Measurements from ENCODE around the gene ALKBH8.
"Not testable (repeated sequence)": the region's sequence is repeated elsewhere in the genome, so short reads cannot be mapped to it uniquely, and the experiment has no call there.

ALKBH8 gene

DNA sequence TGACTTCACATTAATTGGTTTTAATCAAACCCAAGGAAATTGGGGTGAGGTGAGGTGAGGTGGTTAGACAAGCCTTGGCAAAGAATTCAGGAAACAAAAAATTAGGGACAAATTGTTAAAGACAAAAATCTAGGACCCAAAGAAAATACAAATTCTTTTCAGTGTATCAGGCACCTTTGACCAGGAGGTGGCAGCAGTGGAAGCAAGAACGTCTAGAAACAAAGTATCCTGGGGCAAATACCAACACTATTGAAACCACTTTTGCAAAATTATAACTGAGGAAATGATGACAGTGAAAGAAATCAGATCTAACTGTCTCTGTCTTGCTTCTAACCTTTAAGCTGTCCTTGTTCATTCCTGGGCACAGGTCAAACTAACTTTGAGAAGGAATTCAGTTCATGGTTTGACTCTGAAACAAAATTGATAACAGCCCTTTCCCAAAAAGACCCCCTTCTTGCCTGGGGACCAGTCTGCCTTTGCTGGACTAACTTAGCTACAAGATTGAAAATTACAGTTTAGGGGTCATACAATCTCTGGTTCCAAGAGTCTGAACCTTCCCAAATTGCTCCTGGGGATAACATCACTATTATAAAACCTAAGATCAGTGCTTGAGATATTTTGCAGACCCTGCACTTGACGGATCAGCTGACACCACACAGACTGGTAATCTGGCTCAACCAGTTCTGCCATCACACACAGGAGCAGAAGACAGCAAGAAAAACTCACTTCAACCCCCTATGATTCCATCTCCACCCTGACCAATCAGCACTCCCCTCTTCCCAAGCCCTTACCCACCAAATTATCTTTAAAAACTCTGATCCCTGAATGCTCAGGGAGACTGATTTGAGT is 11.2 kb upstream of the ALKBH8 start:
- peak; percentile 50 for DNase-seq

DNA sequence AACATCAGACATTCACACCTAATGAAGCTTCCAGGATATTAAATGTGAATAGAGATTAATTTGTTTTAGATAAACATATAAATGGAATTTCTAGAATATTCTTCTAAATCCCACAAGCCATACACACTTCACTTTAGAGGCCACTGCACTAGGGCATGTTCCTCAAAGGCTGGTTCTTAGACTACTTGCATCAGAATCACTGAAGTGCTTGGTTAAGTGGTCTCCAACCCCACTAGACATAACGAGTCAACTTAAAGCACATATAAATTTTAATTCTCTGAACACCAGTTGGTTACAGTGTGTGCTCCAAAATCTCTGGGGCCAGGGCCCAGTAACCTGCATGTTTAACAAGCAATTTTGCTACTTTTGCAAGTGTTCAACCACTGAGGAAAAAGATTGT is 7.9 kb upstream of the ALKBH8 start:
- DNase-seq = no peak

DNA sequence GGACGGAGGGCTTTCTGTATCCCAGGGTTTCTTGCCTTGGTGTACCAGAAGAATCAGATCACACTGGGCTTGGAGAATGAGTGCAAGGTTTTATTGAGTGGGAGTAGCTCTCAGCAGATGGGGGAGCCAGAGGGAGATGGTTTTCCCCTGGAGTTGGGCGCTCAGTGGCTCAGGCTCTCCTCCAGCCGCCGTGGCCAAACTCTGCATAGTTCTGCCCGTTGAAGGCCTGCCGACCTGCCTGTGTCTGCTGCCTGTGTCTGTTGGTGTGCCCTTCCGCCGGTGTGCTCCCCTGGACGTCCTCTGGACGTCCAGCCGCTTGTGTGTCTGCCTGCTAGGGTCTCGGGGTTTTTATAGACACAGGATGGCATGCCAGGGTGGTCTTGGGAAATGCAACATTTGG is 4.5 kb upstream of the ALKBH8 start:
- DNase-seq = no peak

DNA sequence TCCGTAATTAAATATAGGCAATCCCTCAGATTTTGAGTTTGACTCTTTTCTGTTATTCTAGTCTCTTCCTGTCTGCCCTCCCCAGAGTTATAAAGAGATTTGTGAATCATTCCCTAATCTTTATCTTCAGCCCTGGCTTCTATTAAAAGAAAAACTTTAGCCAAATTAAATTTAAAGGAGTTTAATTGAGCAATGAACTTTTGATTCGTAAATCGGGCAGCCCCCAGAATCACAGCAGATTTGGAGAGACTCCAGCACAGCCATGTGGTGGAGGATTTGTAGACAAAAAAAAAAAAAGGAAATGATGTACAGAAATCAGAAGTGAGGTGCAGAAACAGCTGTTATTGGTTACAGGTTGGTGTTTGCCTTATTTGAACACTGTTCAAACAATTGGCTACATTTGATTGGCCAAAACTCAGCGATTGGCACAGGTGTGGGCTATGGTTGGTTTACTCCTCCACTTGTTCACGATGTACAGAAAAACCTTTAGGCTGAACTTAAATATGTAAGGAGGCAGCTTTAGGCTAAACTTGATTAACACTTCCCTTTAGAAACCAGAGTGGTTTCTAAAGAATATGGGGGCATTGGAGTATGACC is 2.3 kb upstream of the ALKBH8 start:
- no peak for DNase-seq

DNA sequence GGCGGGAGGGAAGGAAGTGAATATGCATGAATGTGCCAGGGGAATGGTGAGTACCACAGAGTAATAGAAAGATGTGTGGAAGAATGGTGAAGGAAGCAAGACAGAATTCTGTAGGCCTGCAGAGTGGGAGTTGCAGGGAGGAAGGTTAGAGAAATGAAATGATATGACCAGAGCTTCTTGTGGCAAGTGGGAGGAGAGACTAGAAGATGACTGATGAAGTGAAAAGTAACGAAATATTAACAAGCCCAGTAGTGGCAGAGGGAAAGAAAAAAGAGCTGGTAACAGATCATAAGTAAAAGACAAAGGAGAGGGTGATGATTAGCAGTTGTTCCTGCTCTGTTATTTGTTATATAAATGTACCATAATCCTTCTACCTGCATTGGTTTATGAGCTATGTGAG is 1.0 kb upstream of the ALKBH8 start:
- no peak for DNase-seq

DNA sequence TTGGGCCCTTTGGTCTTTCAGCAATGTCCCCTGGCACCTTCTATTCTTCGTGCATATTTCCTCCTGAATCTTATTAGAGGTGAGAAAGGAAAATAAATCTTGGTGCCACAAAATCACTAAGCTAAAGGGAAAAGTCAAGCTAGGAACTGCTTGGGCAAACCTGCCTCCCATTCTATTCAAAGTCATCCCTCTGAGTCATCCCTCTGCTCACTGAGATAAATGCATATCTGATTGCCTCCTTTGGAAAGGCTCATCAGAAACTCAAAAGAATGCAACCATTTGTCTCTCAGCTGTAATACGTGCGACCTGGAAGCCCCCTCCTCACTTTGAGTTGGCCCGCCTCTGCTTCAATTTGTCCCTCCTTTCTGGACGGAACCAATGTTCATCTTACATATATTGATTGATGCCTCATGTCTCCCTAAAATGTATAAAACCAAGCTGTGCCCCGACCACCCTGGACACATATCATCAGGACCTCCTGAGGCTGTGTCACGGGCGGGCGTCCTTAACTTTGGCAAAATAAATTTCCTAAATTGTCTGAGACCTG is 493 bp upstream of the ALKBH8 start:
- DNase-seq = not testable (repeated sequence)

DNA sequence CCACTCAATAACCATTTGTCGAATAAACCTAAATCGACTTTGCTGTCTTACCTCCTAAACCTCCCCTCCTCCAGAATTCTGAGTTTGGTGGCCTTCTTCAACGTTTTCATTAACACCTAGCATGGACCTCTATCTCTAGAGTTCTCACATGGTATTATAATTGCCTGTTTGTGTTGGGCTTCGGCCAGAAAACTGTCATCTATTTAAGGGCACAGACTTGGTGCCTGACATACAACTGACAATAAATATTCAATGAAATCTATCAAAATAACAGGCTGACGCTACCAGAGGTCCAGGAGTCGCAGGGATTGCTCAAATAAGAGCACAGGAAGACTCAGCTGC is 687 bp downstream of the ALKBH8 start:
- DNase-seq = no peak

DNA sequence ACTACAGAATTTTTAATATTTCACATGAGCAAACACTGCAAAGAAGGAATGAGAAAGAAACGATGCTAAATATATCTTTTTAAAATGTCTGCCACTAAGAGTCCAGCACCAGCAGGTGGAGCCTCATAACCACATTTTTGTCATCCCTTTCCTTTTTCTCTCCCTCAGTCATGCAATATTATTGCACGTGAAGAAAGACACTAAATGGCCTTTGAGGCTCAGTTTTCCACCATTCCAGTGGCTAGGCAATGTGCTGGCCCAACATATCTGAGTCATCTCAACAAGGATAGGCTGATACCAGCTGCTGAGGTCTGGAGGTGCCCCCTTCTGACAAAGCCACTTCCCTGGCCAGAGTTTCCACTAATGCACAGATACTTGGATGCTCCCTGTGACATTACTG is 1.8 kb downstream of the ALKBH8 start:
- DNase-seq = peak; percentile 68

DNA sequence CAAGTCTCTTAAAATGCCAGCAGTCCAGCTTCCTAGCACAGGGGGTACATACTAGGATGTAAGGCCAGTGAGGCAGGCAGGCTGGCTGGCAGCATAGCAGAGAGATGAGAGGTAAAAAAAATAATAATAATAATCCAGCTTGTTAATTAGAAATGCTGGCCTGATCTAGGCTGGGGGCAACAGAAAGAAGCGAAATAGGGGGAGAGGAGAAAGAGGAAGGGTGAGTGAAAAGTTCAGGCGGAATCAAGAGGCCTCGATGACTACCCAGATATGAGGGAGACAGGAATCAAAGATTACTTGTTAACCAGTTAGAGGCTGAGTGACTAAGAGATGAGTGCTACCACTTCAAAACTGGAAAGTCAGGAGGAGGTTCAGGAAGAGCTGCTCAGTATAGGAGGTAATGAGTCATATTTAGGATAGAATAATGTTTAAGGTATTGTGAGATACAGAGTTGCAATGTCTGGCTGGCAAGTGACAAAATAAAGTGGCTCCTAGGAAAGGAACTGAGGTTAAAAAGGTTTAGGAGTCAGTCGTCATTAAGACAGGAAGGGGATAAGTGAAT is 2.8 kb downstream of the ALKBH8 start:
- peak; percentile 88 for DNase-seq

DNA sequence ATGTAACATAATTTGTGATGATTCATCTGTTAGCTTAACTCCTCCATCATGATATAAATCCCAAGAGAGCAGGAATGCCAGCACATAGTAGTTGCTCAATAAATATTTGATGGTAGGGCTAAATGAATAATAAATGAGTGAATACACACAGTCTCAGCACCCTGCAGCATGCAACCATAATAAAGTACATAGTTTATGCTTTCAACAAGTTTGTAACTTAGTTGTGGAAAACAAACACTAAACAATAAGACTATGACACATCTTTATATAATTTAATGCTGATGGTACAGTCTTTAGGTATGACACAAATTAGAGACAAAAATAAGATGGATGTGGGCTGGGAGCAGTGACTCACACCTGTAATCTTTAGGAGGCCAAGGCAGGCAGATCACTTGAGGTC is 3.8 kb downstream of the ALKBH8 start:
- DNase-seq = peak; percentile 89

DNA sequence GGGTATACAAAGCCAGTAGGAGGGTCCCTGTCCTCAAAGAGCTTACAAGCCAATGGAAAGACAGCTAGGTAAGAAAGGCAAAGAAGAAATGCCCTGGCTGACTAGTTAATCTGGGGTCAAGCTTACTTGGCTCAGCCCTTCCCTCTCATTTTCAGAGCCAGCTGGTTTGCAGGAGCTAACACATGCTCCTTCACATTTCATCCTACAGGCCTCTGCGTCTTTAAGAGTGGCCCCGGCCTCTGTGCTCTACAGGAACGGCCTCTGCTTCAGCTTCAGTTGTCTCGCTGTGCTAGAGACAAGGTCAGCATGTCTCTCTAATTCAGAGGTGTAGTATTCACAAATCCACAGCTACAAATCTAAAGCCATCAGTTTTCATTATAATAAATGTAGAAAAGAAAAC is 15.2 kb downstream of the ALKBH8 start:
- no peak for DNase-seq

DNA sequence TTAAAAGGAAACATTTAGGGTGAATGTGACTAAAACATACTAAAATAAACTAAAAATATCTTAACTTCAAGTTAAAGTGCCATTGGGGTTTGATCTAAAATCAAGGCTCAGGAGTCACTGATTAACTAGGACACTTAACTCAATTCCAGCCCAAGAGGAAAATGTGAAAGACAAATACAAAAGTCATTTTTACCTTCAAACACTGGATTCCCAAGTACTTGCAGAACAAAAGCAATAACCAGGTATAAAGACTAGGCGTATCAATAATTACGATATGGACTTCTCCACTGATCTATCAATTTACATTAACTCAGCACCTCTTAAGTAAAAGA is 15.6 kb downstream of the ALKBH8 start:
- DNase-seq = no peak

DNA sequence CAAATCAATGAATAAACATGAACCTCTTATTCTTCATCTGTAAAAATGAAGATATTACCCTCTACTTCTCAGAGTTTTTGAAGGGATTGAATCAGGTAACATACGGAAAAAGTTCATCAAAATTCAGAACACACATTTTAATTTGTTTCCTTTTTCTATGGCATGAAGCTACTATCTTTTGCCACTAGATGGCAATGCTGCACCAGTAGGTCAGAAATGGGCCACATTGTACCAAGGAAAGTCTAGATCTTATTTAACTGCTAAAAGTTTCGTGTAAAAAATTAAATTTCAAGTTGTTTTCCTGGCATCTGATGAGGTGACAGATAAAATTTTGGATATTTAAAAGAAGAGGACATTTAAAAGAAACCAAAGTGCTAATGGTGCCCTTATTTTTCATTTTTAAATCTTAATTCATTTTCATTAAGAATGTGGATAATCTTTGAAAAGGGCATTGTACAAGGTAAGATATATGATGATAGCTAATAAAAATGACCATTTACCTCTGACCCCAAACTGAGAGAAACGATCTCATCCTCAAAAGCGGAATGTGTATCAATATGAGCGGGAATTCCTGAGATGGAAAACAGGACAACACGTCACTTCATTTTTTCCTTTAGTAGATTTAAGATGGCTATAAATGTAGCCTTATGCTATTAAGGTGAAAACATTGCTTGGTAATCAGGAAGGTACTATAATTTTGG is 16.1 kb downstream of the ALKBH8 start:
- DNase-seq = peak; percentile 51

DNA sequence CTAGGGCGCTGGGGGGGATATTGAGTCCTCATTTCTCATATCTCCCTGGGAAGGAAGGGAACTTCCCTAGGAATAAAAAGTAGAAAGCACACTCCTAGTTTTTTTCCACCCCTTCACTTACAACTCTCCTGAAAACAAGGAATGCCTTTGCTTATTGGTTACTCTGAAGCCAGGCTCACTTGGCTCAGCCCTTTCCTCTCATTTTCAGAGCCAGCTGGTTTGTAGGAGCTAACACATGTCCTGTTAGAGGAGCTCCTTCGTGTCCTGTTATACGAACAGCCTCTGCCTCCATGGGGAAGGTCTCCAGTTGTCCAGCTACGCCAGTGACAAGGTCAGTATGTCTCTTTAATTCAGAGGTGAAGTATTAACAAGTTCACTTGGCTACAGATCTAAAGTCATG is 17.6 kb downstream of the ALKBH8 start:
- DNase-seq = no peak

DNA sequence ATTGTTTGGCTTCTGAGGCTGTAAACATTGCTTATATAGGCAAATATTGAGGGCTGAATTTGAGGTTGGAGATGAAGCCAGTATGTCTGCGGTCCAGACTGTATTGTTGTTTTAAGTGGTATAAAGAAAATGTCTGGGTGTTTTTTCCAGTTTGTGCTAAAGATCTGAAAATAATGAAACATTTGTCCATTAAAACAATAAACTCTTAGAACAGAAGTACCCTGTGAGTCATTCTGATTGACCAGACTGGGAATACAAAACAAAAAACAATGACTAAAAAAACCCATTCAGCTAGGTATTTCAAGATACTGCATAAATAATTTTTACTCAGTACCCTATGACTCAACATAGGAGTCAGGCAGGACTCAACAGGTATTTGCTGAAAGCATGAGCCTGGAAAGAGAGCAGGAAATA is 20.4 kb downstream of the ALKBH8 start:
- DNase-seq = peak; percentile 17

DNA sequence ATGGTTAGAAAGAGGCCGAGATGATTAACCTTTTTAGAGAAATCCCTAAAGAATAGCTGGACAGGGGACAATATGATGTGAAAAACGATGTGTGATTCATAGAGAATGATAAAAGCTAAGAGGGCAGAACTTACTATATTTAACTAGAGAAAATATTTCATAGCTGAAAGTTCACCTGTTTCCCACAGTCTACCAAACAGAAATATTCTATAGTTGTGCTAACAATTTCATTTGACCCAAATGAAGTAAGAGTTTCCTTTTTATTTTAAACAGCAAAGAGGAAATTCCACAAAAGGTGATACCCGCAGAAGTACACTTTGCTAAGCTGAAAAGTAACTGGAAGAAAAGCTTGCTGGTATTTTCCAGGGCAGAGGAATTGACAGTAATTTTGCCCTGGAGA is 26.7 kb downstream of the ALKBH8 start:
- no peak for DNase-seq

DNA sequence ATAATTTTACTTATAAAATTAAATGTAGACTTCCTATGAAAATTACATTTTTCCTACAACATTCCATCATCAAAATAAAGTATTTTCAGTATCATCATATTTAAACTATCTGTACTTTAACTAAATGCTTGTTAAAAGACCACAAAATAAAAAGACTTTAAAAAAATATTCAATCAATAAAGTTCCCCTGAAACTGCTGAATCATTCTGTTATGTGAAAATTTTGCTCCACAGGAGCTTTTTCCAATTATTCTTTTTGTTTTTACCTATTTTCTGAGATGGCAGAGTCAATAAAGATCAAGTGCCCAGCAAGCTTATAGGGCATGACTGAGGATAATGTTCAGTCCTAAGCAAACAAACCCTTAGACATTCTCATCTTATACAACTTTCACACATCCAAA is 27.3 kb downstream of the ALKBH8 start:
- no peak for DNase-seq

DNA sequence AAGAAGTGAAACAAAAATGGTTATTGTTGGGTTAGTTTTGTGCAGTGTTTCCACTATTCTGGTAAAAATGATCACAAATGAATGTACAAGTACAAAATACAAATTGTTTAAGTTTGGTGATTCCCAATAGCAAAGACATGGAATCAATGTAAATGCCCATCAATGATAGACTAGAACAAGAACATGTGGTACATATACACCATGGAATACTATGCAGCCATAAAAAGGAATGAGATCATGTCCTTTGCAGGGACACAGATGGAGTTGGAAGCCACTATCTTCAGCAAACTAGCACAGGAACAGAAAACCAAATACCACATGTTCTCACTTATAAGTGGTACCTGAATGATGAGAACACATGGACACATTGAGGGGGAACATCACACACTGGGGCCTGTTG is 28.4 kb downstream of the ALKBH8 start:
- not testable (repeated sequence) for DNase-seq

DNA sequence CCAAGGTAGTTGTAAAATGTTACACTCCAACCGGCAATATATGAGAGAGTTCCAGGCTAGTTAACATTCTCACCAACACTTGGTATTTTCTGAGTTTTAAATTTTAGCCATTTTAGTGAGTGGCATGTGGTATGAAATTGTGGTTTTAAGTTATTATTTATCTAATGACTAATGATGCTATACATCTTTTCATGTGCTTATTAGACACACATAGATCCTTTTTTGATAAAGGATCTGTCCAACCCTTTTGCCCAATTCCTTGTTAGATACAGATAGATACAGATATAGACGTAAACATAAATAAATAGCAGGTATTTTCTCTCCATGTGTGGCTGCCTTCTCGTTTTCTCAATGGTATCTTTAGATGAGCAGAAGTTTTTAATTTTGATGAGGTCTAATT is 39.3 kb downstream of the ALKBH8 start:
- DNase-seq = no peak

DNA sequence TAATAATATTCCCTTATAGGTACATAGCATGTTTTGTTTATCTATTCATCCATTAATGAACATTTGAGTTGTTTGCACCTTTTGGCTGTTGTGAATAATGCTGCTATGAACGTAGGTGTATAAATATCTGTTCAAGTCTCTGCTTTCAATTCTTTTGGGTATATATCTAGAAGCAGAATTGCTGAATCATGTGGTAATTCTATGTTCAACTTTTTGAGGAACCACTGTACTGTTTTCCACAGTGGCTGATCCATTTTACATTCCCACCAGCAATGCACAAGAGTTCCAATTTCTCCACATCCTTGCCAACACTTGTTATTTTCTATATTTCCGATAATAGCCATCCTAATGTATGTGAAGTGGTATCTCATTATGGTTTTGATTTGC is 56.7 kb downstream of the ALKBH8 start:
- DNase-seq = no peak

DNA sequence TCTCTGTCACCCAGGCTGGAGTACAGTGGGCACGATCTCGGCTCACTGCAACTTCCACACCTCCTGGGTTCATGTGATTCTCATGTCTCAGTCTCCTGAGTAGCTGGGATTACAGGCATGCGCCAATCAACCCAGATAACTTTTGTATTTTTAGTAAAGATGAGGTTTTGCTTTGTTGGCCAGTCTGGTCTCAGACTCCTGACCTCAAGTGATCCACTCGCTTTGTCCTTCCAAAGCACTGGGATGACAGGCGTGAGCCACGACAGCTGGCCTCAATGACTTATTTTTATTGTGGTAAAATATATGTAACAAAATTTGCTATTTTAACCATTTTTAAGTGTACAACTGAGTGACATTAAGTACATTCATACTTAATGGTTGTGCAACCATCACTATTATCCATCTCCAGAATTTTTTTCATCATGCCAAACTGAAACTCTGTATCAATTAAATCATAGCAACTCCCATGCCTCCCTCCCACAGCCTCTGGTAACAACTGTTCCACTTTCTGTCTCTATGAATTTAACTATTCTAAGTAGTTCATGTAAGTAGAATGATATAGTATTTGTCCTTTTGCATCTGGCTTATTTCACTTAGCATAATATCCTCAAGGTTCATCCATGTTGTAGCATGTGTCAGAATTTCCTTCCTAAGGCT is 57.2 kb downstream of the ALKBH8 start:
- DNase-seq = no peak

DNA sequence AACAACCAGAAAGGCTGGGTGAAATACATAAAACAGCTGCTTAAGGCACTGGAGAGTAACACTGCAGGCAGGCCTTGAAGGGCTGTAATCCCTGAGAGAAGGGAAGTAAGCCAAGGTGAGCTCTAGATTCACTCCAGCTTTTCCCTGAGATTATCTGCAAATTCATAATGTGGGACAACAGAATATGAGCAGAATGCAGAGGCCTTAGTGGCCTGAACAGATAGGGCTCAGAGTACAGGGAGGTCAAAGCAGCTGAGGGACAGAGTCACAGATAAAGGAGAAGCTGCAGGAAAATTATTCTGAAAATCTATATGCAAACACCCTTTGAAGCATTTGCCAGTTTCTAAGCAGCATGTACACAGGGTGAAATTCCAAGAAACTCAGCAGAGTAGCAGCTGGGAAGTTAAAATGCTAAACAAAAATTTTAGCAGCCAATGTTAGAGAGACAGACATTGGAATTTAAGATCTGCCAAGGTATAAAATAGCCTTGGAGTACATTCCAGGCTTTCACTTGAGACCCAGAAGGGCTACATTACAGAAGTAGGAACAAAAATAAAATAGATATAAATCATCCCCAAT is 59.8 kb downstream of the ALKBH8 start:
- no peak for DNase-seq

DNA sequence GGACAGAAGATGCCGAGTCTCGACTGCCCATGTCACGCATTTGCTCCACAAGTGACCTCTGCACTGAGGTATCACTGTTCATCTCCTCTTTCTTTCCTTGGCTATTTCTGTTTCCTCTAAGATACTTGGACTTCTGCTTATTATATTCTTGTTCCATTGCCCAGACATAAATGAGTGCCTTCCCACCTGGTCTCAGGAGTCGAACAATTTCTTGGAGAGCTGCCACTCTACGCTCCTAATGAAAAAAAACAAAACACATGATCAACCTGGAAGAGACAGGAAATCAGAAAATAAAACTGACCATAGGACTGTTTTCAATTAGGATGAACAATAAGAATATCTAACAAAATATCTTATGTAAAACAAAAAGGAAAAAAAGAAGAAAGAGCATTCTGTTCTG is 60.6 kb downstream of the ALKBH8 start:
- DNase-seq = no peak

Data from fibroblast of skin of right quadriceps (primary cell).